M059J (cell line): ENCODE measurements around the gene DHX9. TPM values are rescaled to one million over a fixed set of nuclear protein-coding genes. Genes with fewer than 3 reads are reported as not detected.

Source experiments
- DNase-seq: peaks from one replicate; pipeline ENCODE4 v3.0.0-alpha.2; 2012; ENCODE audit warnings: low read depth
- total RNA-seq: library from RNA; depleted of rRNA; stranded (reverse); fragments of >200 nt; shearing (Covaris generic); gene quantifications from 2 replicates; pipeline ENCODE4 v1.2.3, GENCODE V29; 2014; rRNA removed

Gene DHX9
- 107 and 160 TPM in 2 replicates for total RNA-seq

DNA sequence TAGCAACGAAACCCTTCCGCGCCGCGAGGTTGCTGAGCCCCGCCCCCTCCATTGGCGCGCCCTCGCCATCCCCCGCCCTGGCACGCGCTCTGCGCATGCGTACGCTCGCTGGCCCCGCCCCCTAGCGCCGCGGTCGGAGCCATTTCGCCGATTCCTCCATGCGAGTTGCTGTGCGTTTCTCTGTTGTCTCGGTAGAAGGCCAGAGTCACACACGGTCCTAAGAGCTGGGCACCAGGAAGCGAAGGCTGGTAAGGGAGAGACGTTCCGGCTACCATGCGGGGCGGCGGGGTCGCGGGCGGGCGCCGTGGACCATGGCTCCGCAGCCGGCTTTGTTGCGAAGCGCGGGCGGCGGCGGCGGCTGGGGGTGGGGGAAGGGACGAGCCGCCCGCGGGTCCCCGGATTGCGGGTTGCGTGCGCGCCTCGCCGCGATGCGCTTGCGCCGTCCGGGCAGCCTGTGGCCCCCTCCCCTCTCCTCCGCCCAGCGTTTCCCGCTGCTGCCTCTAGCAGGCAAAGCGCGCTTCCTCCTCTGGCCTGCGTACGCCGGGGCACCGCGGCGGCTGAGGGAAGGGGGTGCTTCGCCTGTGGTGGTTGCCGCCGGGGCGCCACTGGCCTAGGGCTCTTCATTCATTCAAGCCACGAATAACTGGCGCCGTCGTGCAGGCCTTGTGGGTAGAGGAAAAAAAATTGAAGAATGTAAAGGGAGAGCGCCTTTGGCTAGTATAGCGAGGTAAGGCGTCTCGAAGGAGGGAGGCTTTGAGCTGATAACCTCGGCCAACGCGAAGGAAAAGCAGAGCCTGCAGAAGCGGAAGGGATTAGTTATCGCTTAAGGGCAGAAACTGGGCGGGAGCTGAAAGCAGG, at the start of gene DHX9:
Gene DHX9, plus strand, starts transcription at position 139 of the 858 bp plus-strand sequence. CDS start 3,220 bp downstream, outside the sequence.
- peak; percentile 83 for DNase-seq

DNA sequence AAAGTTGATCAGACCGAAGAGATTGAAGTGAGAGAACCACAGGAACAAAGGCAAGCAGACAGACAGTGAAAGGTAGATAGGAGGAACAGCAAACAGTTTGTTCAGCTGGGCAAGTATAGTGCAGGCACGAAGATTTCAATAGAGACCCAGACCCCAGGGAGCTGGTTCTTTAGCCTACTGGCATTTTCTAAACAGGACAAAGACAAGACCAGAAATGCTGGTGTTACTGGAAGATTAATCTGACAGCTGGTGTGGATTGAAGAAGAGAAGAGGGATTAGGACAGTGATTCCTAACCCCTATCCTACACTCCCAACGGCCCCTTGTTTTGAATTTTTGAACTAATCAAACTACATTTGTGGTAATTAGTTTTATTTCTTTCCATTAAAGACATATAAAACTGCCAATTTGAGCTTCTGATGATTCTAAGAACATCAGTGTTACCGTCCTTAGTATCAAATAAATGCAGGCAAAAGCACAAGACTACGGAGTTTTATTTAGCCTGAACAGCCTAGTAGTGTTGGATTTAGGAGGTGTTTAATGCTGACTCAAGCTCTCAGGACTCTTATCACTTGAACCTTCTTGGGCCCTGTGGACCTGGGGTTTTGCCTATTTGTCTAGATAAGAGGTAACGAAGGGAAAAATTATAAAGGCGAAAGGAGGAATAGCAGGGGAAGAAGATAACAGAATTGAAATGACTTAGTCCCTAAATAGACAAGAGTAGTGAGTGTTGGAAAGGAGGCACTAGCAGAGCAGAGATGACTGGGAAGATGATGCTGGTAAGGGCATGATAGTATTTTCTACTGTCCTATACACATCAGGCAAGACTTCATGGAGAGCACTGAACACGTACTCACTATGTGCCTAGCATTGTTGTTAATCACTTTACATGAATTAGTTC, 47.6 kb upstream of the DHX9 start:
- DNase-seq: no peak

DNA sequence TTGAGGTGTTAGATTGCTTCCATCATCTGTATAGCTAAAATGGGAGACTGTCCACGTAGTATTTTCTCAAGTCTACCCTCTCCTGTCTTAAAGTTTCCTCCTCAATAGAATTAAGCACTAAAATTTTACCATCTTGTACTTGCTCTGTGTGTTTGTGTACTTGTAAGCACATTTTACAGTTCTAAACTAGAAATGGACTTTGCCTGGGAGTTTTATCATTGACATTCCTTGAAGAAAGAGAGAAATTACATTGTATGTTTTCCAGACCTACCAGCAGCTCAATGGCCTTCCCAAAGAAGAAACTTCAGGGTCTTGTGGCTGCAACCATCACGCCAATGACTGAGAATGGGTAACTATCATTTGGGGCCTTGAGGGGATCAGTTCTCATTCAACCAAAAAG, 45.1 kb upstream of the DHX9 start:
- DNase-seq: no peak

- no peak for DNase-seq
These were observed 44.4 kb upstream of the DHX9 start for GRCh38 chr1:182794676-182795201.

DNA sequence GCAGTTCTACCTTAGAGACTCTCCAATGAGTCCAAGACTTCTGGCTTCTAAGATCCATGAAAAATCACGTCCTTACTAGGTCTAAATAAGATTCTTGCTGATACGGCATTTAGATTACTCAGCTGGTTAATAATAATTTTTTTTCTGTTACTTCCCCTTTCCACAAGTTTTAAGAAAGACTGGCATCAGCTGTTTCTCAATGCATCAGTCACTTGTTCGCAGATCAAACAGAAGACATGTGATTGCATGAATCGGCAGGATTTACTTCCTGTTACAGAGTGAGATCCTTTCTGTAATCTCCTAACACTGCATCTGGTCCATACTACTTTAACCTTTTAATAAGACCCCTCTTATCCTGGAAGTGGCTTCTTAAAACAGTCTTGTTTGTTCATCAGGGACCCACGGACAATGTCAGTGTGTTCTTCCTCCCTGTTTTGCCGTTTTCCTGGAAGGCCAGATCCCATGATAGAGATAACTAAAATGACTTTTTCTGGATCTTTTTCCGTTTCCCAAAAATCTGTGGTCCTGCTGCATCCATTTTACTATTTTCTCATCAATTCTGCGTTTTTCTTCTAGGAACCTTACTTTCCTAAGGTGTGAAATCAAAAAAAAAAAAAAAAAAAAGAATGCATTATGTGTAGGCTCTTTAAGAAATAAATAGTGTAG, 43.5 kb upstream of the DHX9 start:
- no peak for DNase-seq

GRCh38 chr1:182802006-182802803, 36.9 kb upstream of the DHX9 start:
- no peak for DNase-seq

GRCh38 chr1:182803846-182804245, 35.3 kb upstream of the DHX9 start:
- peak; percentile 74 for DNase-seq

- no peak for DNase-seq
These were observed 33.0 kb upstream of the DHX9 start for GRCh38 chr1:182806015-182806678.

DNA sequence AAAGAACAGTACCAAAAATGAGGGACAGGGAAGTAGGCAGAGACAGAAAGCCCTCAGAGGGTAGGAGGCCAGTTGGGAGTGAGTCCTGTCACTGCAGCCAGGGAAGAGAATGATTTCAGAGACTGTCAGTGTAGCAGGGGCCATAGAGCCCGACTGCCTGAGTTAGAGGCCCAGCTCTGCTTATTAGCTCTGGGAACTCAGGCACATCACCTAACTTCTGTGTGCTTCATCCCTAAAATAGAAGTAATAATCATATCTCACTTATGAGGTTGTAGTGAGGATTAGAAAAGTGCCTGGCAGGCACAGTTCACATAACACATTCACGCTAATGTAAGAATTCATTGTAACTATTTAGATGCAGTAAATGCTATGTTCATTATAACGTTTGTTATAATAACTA, 31.2 kb upstream of the DHX9 start:
- DNase-seq: no peak

DNA sequence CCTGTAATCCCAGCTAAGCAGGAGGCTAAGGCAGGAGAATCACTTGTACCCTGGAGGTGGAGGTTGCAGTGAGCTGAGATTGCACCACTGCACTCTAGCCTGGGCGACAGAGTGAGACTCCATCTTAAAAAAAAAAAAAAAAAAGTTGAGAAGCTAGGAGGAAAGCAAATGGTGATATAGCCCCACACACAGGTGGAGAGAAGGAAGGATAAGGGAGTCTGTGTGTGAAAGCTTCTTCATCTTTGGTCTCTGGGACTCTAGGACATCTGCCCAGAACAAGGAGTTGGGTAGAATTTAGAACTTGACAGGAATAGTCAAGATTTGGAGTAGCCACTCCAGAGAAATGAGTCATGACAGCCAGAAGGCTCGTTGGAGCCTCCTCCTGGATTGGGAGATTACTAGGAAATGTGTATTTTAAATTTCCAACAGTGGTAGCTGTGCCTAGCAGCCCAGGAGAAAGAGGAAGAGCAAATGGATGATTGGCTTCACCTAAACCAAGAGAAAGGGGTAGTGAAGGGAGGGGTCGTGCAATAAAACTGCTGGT, 29.7 kb upstream of the DHX9 start:
- peak; percentile 40 for DNase-seq

DNA sequence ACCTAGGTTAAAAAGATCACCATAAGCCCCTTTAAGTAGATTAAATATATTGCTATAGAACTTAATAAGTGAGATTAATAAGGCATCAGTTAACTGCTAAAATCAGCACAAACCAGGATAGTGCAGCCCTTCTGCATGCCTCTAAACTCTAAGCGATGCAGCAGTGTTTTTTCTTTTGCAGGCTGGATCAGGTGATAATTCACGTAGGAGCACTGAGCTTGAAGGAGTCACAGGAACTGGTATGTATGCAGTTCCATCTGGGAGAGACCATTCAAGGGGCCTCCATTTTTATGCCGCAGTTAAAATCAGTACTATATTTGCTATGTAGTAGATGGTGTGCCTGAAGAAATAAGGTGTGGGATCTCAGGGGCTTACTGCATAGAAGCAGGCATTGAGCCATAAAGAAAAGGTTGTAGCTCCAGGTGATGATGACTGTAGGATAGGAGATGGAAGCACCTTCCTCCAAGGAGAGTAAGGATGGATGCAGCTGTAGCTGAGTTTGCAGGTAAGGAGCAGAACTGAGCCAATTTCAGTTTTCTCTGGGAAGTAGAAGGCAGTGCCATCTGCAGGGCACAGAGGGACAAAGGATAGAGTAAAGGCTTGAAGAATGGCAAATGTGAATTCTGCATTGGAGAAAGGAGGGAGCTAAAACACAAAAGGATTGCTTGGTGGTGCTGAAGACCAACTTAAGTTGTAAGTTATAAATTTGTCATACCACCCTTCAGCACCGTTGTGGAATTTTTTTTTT, 27.0 kb upstream of the DHX9 start:
- no peak for DNase-seq

DNA sequence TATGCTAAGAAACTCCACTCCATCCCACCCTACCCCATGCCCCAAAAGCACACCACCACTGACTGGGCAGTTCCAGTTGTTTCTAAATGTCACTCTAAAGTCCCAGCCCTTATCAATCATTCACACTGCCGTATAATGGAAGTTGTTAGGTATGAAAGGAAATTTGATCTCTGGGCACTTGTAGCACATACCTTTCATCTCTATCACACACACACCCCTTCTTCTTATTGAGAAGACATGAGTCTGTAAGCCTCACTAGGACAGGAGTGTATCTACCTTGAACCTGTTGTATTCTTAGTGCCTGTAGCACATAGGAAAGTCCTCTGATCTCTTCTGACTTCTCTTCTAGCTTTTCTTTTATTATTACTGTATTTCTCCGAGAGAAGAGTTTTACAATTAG, 22.3 kb upstream of the DHX9 start:
- DNase-seq: no peak

DNA sequence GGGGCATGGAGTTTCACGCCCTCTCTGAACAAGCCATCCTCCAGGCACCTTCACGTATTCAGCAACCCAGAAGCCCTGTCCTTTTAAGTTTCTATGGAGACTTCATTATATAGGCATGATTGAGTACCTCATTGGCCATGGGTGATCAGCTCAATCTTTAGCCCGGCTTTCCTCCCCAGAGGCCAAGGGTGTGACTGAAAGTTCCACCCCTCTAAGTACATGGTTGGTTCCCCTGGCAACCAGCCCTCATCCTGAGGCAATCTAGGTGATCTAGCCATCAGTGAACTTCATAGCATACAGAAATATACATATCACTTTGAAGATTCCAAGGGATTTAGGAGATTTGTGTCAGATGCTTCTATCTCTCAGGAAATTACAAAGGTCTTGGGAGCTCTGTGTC, 21.3 kb upstream of the DHX9 start:
- no peak for DNase-seq

GRCh38 chr1:182823220-182823619, 15.9 kb upstream of the DHX9 start:
- DNase-seq: no peak

- DNase-seq: no peak
These were observed 12.3 kb upstream of the DHX9 start for GRCh38 chr1:182826892-182827291.

DNA sequence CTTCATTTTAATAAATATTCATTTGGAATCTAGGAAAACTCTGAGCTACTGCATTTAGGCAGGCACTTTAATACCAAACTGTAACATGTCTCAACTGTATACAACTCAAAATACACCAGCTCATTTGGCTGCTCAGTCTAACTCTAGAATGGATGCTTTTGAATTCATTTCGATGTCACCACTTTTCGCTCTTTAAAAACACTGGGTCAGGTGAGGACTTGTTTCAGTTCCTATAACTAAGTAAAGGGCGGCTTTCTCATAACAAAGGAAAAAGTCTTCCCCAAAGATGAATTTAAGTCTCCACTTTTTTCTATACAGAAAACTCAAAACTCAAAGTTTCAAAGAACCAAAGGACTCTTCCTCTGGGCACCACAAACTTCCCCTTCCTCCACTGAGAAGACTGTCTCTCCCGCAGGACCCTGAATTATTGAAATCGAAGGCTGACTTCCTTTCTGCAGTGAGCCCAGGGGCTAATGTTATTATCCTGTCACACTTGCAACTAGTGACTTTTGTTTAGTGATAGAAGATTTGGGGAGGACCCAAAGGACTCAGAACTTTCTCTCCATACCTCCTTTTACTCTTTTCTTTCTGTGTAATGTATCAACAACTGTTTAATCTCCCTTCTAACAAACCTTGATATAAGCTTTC, 9.7 kb upstream of the DHX9 start:
- no peak for DNase-seq

- peak; percentile 49 for DNase-seq
These were observed 5.9 kb upstream of the DHX9 start for GRCh38 chr1:182833271-182833670.

GRCh38 chr1:182834326-182834725, 4.8 kb upstream of the DHX9 start:
- no peak for DNase-seq

DNA sequence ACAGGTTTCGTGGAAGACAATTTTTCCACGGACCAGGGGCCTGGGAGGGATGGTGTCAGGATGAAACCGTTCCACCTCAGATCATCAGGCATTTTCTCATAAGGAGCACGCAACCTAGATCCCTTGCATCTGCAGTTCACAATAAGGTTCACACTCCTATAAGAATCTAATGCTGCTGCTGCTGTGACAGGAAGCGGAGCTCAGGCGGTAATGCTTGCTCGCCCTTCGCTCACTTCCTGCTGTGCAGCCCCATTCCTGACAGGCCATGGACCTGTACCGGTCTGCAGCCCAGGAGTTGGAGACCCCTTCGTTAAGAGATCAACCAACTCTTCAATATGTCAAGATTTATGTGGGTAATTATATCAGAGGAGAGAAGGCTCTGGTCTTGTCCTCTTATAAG, 3.3 kb upstream of the DHX9 start:
- no peak for DNase-seq
